HG02678 (cell line): Measurements from ENCODE around the gene PPP3R1.
A peak's percentile ranks its signal among the peaks of the same experiment; 100 is the strongest.

ENCODE experiments used
- ATAC-seq: cut with Tn5 transposase; IDR thresholded peaks from one replicate; pipeline ENCODE4 v1.9.1; 2021; ENCODE audit warnings: mild to moderate bottlenecking, moderate library complexity; ENCODE audit not compliant: unreplicated experiment

PPP3R1 gene

GRCh38 chr2:68157002-68157401 is 95.3 kb downstream of the PPP3R1 start:
- peak; percentile 37 for ATAC-seq

- ATAC-seq: no peak
These were observed 95.9 kb downstream of the PPP3R1 start for GRCh38 chr2:68156419-68156818.

GRCh38 chr2:68155618-68156017 is 96.7 kb downstream of the PPP3R1 start:
- no peak for ATAC-seq

DNA sequence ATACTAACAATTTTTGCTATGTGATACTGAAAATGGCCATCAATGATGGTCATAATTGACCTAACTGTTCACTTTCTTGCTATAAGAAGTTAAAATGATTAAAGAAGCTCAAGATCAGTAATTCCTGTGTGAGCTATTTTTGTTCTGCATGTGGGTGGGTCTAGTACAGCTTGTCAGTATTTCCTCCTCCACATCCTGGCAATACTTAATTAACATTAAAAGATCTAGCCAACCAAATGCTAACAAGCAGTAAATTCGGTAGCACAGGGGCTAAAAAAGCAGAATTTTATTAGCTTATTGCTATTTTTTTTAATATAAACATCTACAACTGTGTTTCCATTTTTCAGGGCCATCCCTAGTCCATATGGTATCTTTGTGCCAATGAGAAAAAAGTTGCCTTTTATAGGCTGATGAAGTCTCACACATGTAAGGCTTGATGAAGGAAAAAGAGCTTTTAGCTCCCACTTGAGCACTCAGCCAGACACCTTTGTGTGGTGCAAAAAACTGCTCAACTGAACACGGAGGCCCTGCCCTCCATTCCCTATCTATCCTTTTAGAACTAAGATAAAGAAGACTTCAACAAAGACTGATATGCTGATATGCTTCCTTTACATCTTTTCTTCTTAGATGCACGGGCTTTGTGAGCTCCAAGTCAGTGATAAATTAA is 99.5 kb downstream of the PPP3R1 start:
- no peak for ATAC-seq

GRCh38 chr2:68151037-68151436 is 101.3 kb downstream of the PPP3R1 start:
- ATAC-seq: no peak

DNA sequence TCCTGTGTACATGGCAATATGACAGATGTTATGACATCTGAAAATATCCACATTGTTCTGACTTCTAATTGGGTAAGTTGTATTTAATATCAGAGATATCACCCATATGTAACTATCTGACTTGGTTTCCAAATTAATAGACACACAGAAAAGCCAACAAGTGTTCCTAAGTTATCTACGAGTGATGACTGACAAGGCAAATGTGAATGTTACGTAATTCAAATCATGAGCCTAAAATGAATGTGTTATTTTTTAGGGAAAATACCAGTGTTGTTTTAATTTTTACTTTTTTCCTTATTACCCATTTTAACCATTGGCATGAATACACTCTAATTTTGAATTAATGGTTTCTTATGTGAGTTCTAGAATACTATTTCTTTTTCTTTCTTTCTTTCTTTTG is 110.5 kb downstream of the PPP3R1 start:
- no peak for ATAC-seq

- no peak for ATAC-seq
These were observed 116.6 kb downstream of the PPP3R1 start for GRCh38 chr2:68135448-68136320.

DNA sequence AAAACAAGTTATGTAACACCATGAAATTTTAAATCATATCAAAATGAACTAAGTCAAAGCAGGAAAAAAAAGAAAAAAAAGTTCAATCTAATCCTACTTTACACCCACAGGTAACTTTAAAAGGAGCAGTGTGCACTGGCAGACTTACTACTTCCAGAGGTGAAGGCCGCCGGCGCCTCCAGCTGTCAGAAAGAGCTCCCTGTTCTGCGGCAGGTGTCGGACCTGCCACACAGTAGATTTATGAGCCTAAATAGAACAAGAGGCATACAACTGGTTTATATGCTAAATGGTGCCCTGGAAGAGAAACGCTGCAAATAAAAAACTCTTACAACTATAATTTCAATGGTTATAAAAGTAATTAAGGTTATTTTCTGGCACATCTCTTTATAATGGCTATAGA is 117.8 kb downstream of the PPP3R1 start:
- ATAC-seq: no peak

- no peak for ATAC-seq
These were observed 118.2 kb downstream of the PPP3R1 start for GRCh38 chr2:68134120-68134519.
